H9 (cell line): ENCODE measurements around the gene TBX1. TPM values are rescaled to one million over a fixed set of nuclear protein-coding genes. Genes with fewer than 3 reads are reported as not detected.

Experiments used
- DNase-seq: peaks from one replicate; pipeline ENCODE4 v3.0.0-alpha.2; 2017
- H2AFZ ChIP-seq: one replicate; pipeline ENCODE4 v1.6.1; 2013; ENCODE audit warnings: mild to moderate bottlenecking, low read length, control low read depth, moderate library complexity
- H2AK5ac ChIP-seq: 2 replicates; pipeline ENCODE4 v1.6.1; 2013; ENCODE audit warnings: low read length, control low read depth, mixed read lengths; ENCODE audit not compliant: insufficient read length
- H2BK120ac ChIP-seq: one replicate; pipeline ENCODE4 v1.6.1; 2013; ENCODE audit warnings: low read depth, mild to moderate bottlenecking, low read length, control low read depth, inconsistent platforms; ENCODE audit not compliant: poor library complexity, severe bottlenecking
- H2BK12ac ChIP-seq: 2 replicates; pipeline ENCODE4 v1.6.1; 2013; ENCODE audit warnings: low read length, control low read depth, mixed read lengths, low read depth; ENCODE audit not compliant: insufficient read length
- H2BK15ac ChIP-seq: 2 replicates; pipeline ENCODE4 v1.6.1; 2013; ENCODE audit warnings: low read depth, low read length, control low read depth
- H2BK20ac ChIP-seq: one replicate; pipeline ENCODE4 v1.6.1; 2013; ENCODE audit warnings: low read depth, mild to moderate bottlenecking, low read length, control low read depth, inconsistent platforms; ENCODE audit not compliant: poor library complexity, severe bottlenecking
- H2BK5ac ChIP-seq: 2 replicates; pipeline ENCODE4 v1.6.1; 2013; ENCODE audit warnings: low read length, control low read depth, mixed read lengths; ENCODE audit not compliant: insufficient read length
- H3K14ac ChIP-seq: 2 replicates; pipeline ENCODE4 v1.6.1; 2013; ENCODE audit warnings: low read length, control low read depth; ENCODE audit not compliant: insufficient read depth
- H3K18ac ChIP-seq: 2 replicates; pipeline ENCODE4 v1.6.1; 2013; ENCODE audit warnings: low read depth, mild to moderate bottlenecking, mixed read lengths, low read length, control low read depth; ENCODE audit not compliant: insufficient read length
- H3K23ac ChIP-seq: 2 replicates; pipeline ENCODE4 v1.6.1; 2013; ENCODE audit warnings: low read length, control low read depth, mixed read lengths, low read depth; ENCODE audit not compliant: insufficient read length
- H3K23me2 ChIP-seq: 2 replicates; pipeline ENCODE4 v1.6.1; 2013; ENCODE audit warnings: low read depth, mild to moderate bottlenecking, mixed read lengths, low read length, control low read depth; ENCODE audit not compliant: insufficient read length, poor library complexity, severe bottlenecking
- H3K27ac ChIP-seq: 2 replicates; pipeline ENCODE4 v1.5.1; 2013; ENCODE audit warnings: low read length, control low read depth, mixed read lengths, low read depth; ENCODE audit not compliant: insufficient read length
- H3K27me3 ChIP-seq: 2 replicates; pipeline ENCODE4 v1.6.1; 2013; ENCODE audit warnings: low read length, control low read depth, inconsistent platforms; ENCODE audit not compliant: insufficient read depth
- H3K4ac ChIP-seq: 2 replicates; pipeline ENCODE4 v1.6.1; 2013; ENCODE audit warnings: low read depth, mild to moderate bottlenecking, control low read depth, inconsistent platforms, low read length, moderate library complexity
- H3K4me1 ChIP-seq: 2 replicates; pipeline ENCODE4 v1.6.1; 2013; ENCODE audit warnings: low read length, control low read depth, inconsistent platforms; ENCODE audit not compliant: insufficient read depth
- H3K4me2 ChIP-seq: 2 replicates; pipeline ENCODE4 v1.6.1; 2013; ENCODE audit warnings: low read length, control low read depth, mixed read lengths; ENCODE audit not compliant: insufficient read length, insufficient read depth
- H3K56ac ChIP-seq: 2 replicates; pipeline ENCODE4 v1.6.1; 2013; ENCODE audit warnings: low read depth, mild to moderate bottlenecking, mixed read lengths, low read length, control low read depth; ENCODE audit not compliant: insufficient read length
- H3K79me1 ChIP-seq: 2 replicates; pipeline ENCODE4 v1.6.1; 2013; ENCODE audit warnings: low read depth, mild to moderate bottlenecking, moderate library complexity, low read length, control low read depth, inconsistent platforms; ENCODE audit not compliant: insufficient read depth, poor library complexity, severe bottlenecking
- H3K79me2 ChIP-seq: 2 replicates; pipeline ENCODE4 v1.6.1; 2013; ENCODE audit warnings: low read length, control low read depth, inconsistent platforms; ENCODE audit not compliant: insufficient read depth
- H3K9ac ChIP-seq: 2 replicates; pipeline ENCODE4 v1.6.1; 2013; ENCODE audit warnings: low read length, control low read depth, mixed read lengths; ENCODE audit not compliant: insufficient read length; ENCODE audit errors: extremely low read depth
- H3K9me3 ChIP-seq: one replicate; pipeline ENCODE4 v1.6.1; 2013; ENCODE audit warnings: low read depth, low read length, inconsistent platforms; ENCODE audit not compliant: control insufficient read depth
- H3T11ph ChIP-seq: one replicate; pipeline ENCODE4 v1.6.1; 2013; ENCODE audit warnings: mild to moderate bottlenecking, low read length, control low read depth, inconsistent platforms
- H4K20me1 ChIP-seq: one replicate; pipeline ENCODE4 v1.6.1; 2013; ENCODE audit not compliant: control insufficient read depth, insufficient read length, insufficient read depth
- H4K5ac ChIP-seq: 2 replicates; pipeline ENCODE4 v1.6.1; 2013; ENCODE audit warnings: low read depth, mild to moderate bottlenecking, mixed read lengths, low read length, control low read depth; ENCODE audit not compliant: insufficient read length
- H4K8ac ChIP-seq: replicated peaks from 2 replicates; pipeline ENCODE4 v1.6.1; 2013; ENCODE audit warnings: low read length, control low read depth, mixed read lengths, low read depth; ENCODE audit not compliant: insufficient read length
- H4K91ac ChIP-seq: 2 replicates; pipeline ENCODE4 v1.6.1; 2013; ENCODE audit warnings: low read depth, mild to moderate bottlenecking, moderate library complexity, mixed read lengths, low read length, control low read depth; ENCODE audit not compliant: insufficient read length
- H3K27ac Mint-ChIP-seq, 3 experiments: 2 replicates in 2 of 3; 3 replicates in 1 of 3; pipeline ENCODE4 v1.8.0; 2020 to 2021; ENCODE audit warnings: mixed read lengths in 3 of 3, mild to moderate bottlenecking in 1 of 3, moderate library complexity in 1 of 3
- H3K27me3 Mint-ChIP-seq: 2 replicates; pipeline ENCODE4 v1.8.0; 2021; ENCODE audit warnings: low read depth, mild to moderate bottlenecking, moderate library complexity, mixed read lengths
- H3K36me3 Mint-ChIP-seq, 3 experiments: 2 replicates in 2 of 3; 3 replicates in 1 of 3; pipeline ENCODE4 v1.8.0; 2020 to 2021; ENCODE audit warnings: low read depth in 3 of 3, mixed read lengths in 3 of 3; ENCODE audit not compliant: insufficient read depth in 1 of 3
- H3K4me1 Mint-ChIP-seq, 2 experiments: 2 replicates each; pipeline ENCODE4 v1.8.0; 2020; ENCODE audit warnings: mixed read lengths in 2 of 2
- H3K4me3 Mint-ChIP-seq, 2 experiments: 2 replicates in 1 of 2; 3 replicates in 1 of 2; pipeline ENCODE4 v1.8.0; 2020 to 2021; ENCODE audit warnings: mild to moderate bottlenecking in 2 of 2, mixed read lengths in 2 of 2, moderate library complexity in 1 of 2
- H3K9me3 Mint-ChIP-seq, 2 experiments: 2 replicates in 1 of 2; 3 replicates in 1 of 2; pipeline ENCODE4 v1.8.0; 2020; ENCODE audit warnings: mild to moderate bottlenecking in 2 of 2, mixed read lengths in 2 of 2, moderate library complexity in 1 of 2
- CTCF ChIP-seq: fragments of 200-600 bp; sonication (generic); conservative IDR thresholded peaks from 3 replicates; pipeline ENCODE4 v1.8.0; 2021; ENCODE audit warnings: antibody characterized with exemption, mild to moderate bottlenecking
- WGBS: extraction: QIAGEN DNeasy Blood & Tissue Kit; methylation state at CpG from one replicate; pipeline ENCODE4 v1.1.7; 2013; ENCODE audit warnings: missing lambda C conversion rate, low lambda C conversion rate, mixed read lengths; ENCODE audit not compliant: insufficient read length; ENCODE audit errors: extremely low coverage; 5-methylcytosine and 5-hydroxymethylcytosine counted together
- total RNA-seq: library from RNA; stranded (reverse); gene quantifications from 2 replicates; pipeline ENCODE4 v1.2.1, GENCODE V29; 2021

The TBX1 gene
- total RNA-seq, 1 experiment from 2014 or later, result 2.2 TPM

DNA sequence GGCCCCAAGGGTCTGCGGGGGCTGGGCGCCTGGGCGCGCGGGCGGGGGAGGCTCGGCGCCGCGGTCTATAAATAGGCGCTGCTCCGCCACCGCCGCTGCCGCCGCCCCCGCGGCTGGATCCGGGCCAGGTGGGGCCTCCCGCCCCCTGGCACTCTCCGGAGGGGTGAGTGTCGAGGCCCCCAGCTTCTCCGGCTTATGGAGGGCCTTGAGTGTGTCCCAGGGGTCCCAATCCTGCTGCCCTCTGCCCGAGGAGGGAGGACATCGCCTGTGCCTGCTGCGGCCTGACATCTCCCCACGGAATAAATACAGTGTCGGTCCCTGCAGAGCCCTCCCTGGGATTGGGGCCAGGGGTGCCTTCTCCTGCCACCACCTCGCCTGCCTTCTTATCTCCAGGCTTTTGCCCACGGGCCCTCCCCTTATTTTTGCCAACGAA, 41.5 kb upstream of the TBX1 start:
- Histone ChIP-seq H3K4me2 (peak overlapping the region; percentile 41), H3K23me2 (peaks cover 16% of the 10 kb centered on the region), H3K79me1 (no peaks in the 10 kb centered on the region), H4K8ac (no peak overlapping the region), H3K14ac (no peak overlapping the region), H2BK15ac (no peak overlapping the region), H2AK5ac (no peak overlapping the region), H2BK120ac (no peak overlapping the region), H3K9ac (no peak overlapping the region), H2BK20ac (no peak overlapping the region), H2BK5ac (no peak overlapping the region), H3K27ac (no peak overlapping the region), H3K18ac (no peak overlapping the region), H3K9me3 (no peaks in the 10 kb centered on the region), H3K27me3 (peaks cover 46% of the 10 kb centered on the region; the same call in 1 of the 2 replicates), H3K23ac (no peak overlapping the region), H3K4ac (no peak overlapping the region), H3K4me1 (peaks cover 2% of the 10 kb centered on the region; the same call in 1 of the 2 replicates), H4K20me1 (peaks cover 2% of the 10 kb centered on the region), H3K79me2 (no peaks in the 10 kb centered on the region), H2AFZ (no peak overlapping the region), H2BK12ac (no peak overlapping the region), H3T11ph (no peak overlapping the region), H4K91ac (no peak overlapping the region), H4K5ac (no peak overlapping the region), H3K56ac (no peak overlapping the region)
- no peak for TF ChIP-seq CTCF
- H3K27ac Mint-ChIP-seq, result no peak overlapping the region
- WGBS, result no CpG with 5 or more reads among the region's 31 CpGs
- peaks cover 7 to 18% (median 14%) of the 10 kb centered on the region in 3 experiments; a peak in 6 of 7 replicates for H3K36me3 Mint-ChIP-seq
- DNase-seq, result no peak
- peaks cover 13 to 28% of the 10 kb centered on the region in 2 experiments for H3K4me1 Mint-ChIP-seq
- peaks cover 76% of the 10 kb centered on the region for H3K27me3 Mint-ChIP-seq
- H3K4me3 Mint-ChIP-seq, result peak overlapping the region; percentile 46 to 69
- peaks cover 6 to 8% of the 10 kb centered on the region in 2 experiments; a peak in 3 of 5 replicates for H3K9me3 Mint-ChIP-seq
